DOHH2 (cell line): ENCODE results near the gene UHRF2.

Experiments
- H3F3A ChIP-seq: fragments of 200-600 bp; sonication (generic), shearing (Covaris generic); 2 replicates; pipeline ENCODE4 v1.6.0; 2016; ENCODE audit warnings: antibody characterized with exemption, mild to moderate bottlenecking; ENCODE audit not compliant: control insufficient read depth, insufficient read depth
- H3K27ac ChIP-seq: fragments of 200-600 bp; sonication (generic); 2 replicates; pipeline ENCODE4 v1.5.1; 2014; ENCODE audit warnings: low read depth, mild to moderate bottlenecking, low read length, moderate library complexity
- H3K27me3 ChIP-seq: fragments of 200-600 bp; sonication (generic); 2 replicates; pipeline ENCODE4 v1.6.1; 2014; ENCODE audit warnings: mild to moderate bottlenecking, low read length, mixed read lengths; ENCODE audit not compliant: control insufficient read depth
- H3K36me3 ChIP-seq: fragments of 200-600 bp; sonication (generic); 2 replicates; pipeline ENCODE4 v1.6.1; 2014; ENCODE audit warnings: mild to moderate bottlenecking, low read length, moderate library complexity, mixed read lengths; ENCODE audit not compliant: control insufficient read depth
- H3K4me1 ChIP-seq: fragments of 200-600 bp; sonication (generic); 2 replicates; pipeline ENCODE4 v1.6.1; 2014; ENCODE audit warnings: mild to moderate bottlenecking, low read length, mixed read lengths; ENCODE audit not compliant: control insufficient read depth
- H3K4me2 ChIP-seq: fragments of 200-600 bp; sonication (generic); 2 replicates; pipeline ENCODE4 v1.6.0; 2014; ENCODE audit warnings: mild to moderate bottlenecking, low read length, moderate library complexity
- H3K4me3 ChIP-seq: fragments of 200-600 bp; sonication (generic); 2 replicates; pipeline ENCODE4 v1.5.1; 2014; ENCODE audit warnings: mild to moderate bottlenecking, low read length, mixed read lengths
- H3K79me2 ChIP-seq: fragments of 200-600 bp; sonication (generic); 2 replicates; pipeline ENCODE4 v1.6.1; 2014; ENCODE audit warnings: mild to moderate bottlenecking, low read length, mixed read lengths; ENCODE audit not compliant: control insufficient read depth
- H3K9me2 ChIP-seq: fragments of 200-600 bp; sonication (generic); replicated peaks from 2 replicates; pipeline ENCODE4 v1.6.1; 2014; ENCODE audit warnings: mild to moderate bottlenecking, low read length, mixed read lengths; ENCODE audit not compliant: control insufficient read depth
- H3K9me3 ChIP-seq: fragments of 200-600 bp; sonication (generic); 2 replicates; pipeline ENCODE4 v1.6.1; 2014; ENCODE audit warnings: antibody characterized with exemption, low read length, mixed read lengths; ENCODE audit not compliant: control insufficient read depth, insufficient read depth
- H4K20me1 ChIP-seq: fragments of 200-600 bp; sonication (generic); 2 replicates; pipeline ENCODE4 v1.6.0; 2014; ENCODE audit warnings: low read depth, mild to moderate bottlenecking, antibody characterized with exemption, low read length, moderate library complexity; ENCODE audit not compliant: control insufficient read depth, insufficient read depth
- CTCF ChIP-seq: fragments of 200-600 bp; sonication (generic); IDR thresholded peaks from one replicate; pipeline ENCODE4 v1.5.1; 2014; ENCODE audit warnings: antibody characterized with exemption, mild to moderate bottlenecking, low read depth, low read length; ENCODE audit not compliant: poor library complexity, severe bottlenecking
- EZH2phosphoT487 ChIP-seq: fragments of 200-600 bp; sonication (generic); IDR thresholded peaks from 2 replicates; pipeline ENCODE4 v1.6.1; 2017; ENCODE audit warnings: borderline replicate concordance, mild to moderate bottlenecking, antibody characterized with exemption, low read length, moderate library complexity, mixed read lengths

UHRF2 gene

GRCh38 chr9:6460189-6460768 lies 47.3 kb downstream of the UHRF2 start:
- no peaks in the 10 kb centered on the region for H3K27me3 ChIP-seq
- H3K4me3 ChIP-seq, result no peak overlapping the region
- no peak overlapping the region for H3K27ac ChIP-seq
- TF ChIP-seq EZH2phosphoT487, result no peak
- no peak for TF ChIP-seq CTCF
- no peak overlapping the region for H3K4me2 ChIP-seq
- no peaks in the 10 kb centered on the region for H3K9me3 ChIP-seq
- H3K4me1 ChIP-seq, result no peaks in the 10 kb centered on the region
- H3K9me2 ChIP-seq, result no peaks in the 10 kb centered on the region
- H4K20me1 ChIP-seq, result peaks cover 7% of the 10 kb centered on the region
- H3K36me3 ChIP-seq, result peaks cover 65% of the 10 kb centered on the region
- peaks cover 98% of the 10 kb centered on the region for H3K79me2 ChIP-seq
- 0 out of 2 replicates have a peak, but pooled peaks cover 5% of the 10 kb centered on the region for H3F3A ChIP-seq

- 0 out of 2 replicates have a peak, but pooled peaks cover 5% of the 10 kb centered on the region for H3F3A ChIP-seq
- no peaks in the 10 kb centered on the region for H3K9me3 ChIP-seq
- TF ChIP-seq EZH2phosphoT487, result no peak
- no peak for TF ChIP-seq CTCF
- peaks cover 76% of the 10 kb centered on the region for H3K36me3 ChIP-seq
- H4K20me1 ChIP-seq, result peaks cover 10% of the 10 kb centered on the region
- H3K4me3 ChIP-seq, result no peak overlapping the region
- no peaks in the 10 kb centered on the region for H3K27me3 ChIP-seq
- peaks cover 97% of the 10 kb centered on the region for H3K79me2 ChIP-seq
- H3K9me2 ChIP-seq, result no peaks in the 10 kb centered on the region
- H3K4me1 ChIP-seq, result no peaks in the 10 kb centered on the region
- H3K4me2 ChIP-seq, result no peak overlapping the region
- H3K27ac ChIP-seq, result no peak overlapping the region
Observed at GRCh38 chr9:6461619-6462018, 48.6 kb downstream of the UHRF2 start.

GRCh38 chr9:6467006-6467625 lies 54.1 kb downstream of the UHRF2 start:
- Histone ChIP-seq H3K4me1 (no peaks in the 10 kb centered on the region), H3K36me3 (peaks cover 81% of the 10 kb centered on the region), H3K9me3 (no peaks in the 10 kb centered on the region), H3K4me2 (no peak overlapping the region), H3K79me2 (peaks cover 88% of the 10 kb centered on the region), H3K9me2 (no peaks in the 10 kb centered on the region), H3F3A (0 out of 2 replicates have a peak, but pooled peaks cover 2% of the 10 kb centered on the region), H3K27ac (no peak overlapping the region), H3K27me3 (no peaks in the 10 kb centered on the region), H4K20me1 (0 out of 2 replicates have a peak, but pooled peaks cover 3% of the 10 kb centered on the region), H3K4me3 (no peak overlapping the region)
- TF ChIP-seq CTCF, result no peak
- TF ChIP-seq EZH2phosphoT487, result no peak
